Activated CD4-positive, alpha-beta T cell treated with anti-CD3 and anti-CD28 coated beads for 24 hours (primary cell): ENCODE measurements around the gene TNFSF13B.
"Not testable (repeated sequence)": the region's sequence is repeated elsewhere in the genome, so short reads cannot be mapped to it uniquely, and the experiment has no call there.

ENCODE experiments used
- DNase-seq, 2 donors: peaks; one replicate each; pipeline ENCODE4 v3.0.0-alpha.2; 2020; ENCODE audit warnings: low read depth in 2 of 2

TNFSF13B gene

DNA sequence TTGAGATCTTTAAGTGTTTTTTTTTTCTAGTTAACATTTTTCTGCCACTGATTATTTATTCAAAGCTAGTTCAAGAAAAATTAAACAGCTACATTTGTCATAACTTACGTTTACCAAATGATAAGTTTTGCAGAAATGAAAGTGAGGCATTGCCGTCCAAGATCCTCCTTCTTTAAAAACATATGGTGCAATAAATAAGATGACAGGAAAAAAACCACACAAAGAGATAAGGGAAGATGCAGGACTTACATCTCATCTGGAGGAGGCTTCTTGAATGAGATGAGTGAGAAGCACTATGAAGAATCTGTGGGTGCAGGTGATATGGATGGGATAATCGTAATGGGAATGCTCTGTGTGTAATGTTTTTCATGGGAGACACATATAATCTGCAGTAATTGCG lies 12.4 kb downstream of the TNFSF13B start:
- no peak for DNase-seq

DNA sequence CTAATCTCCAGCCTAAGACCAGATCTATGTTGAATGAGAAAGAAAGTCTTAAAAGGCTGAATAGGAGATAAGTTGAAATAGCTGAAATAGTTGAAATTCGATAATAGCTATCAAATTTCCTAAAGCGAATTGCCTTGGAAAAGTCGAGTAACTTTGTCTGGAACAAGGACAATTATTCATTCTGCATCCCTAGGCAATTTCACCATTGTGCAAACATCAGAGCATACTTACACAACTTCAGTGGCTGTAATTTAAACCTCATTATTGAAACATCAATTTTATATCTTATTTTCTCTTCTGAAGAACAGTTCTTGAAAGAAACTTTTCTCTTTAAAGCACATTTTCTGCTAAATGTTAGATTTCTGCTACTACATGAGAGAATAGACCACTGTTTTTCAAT lies 13.6 kb downstream of the TNFSF13B start:
- no peak for DNase-seq

DNA sequence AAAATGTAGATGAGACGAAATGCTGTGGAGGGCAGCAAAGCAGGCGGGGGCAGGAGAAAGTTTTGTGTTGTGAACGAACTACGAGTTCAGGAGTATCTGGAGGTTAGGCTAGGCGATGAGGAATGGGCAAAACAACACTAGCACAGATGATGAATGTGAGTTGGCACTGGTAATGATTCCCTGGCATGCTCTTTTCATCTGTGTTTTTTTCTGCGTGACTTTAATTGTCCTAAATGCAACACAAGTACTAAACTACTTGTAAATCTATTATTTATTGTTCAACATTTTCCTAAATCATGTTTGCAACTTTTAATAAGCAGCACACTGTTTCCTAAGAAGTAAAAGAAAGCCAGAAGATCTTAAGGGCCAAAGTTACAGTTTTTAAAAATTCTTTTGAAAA lies 19.2 kb downstream of the TNFSF13B start:
- DNase-seq = no peak

DNA sequence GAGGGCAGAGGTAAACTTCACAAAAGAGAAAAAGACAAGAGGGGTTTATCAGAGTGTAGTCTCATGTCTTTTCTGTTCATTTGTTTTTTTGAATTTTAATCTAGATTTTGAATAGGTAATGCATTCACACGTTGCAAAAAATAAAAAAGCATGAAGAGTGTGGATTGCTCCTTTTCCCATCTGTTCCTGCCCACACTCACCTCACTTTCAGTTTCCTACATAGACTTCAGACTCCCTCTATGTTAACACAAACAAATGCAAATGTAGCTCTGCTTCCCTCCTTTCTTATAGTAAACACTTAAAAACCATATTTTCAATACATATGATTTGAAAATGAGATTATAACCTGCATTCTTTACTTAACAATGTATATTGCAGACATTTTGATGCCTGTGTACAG lies 20.3 kb downstream of the TNFSF13B start:
- DNase-seq = no peak

DNA sequence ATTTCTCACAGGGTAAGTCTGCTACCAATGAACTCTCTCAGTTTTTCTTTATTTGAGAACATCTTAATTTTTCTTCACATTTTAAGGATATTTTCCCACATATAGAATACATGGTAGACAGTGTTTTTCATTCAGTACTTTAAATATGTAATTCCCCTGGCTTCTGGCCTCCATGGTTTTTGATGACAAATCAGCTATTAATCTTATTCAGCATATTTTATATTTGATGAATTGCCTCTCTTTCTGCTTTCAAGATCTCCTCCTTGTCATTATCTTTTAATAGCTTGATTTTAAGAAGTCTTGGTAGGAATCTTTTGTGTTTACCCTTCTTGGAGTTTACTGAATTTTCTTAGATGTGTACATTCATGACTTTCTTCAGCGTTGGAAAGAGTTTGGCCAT lies 27.6 kb downstream of the TNFSF13B start:
- DNase-seq = no peak

DNA sequence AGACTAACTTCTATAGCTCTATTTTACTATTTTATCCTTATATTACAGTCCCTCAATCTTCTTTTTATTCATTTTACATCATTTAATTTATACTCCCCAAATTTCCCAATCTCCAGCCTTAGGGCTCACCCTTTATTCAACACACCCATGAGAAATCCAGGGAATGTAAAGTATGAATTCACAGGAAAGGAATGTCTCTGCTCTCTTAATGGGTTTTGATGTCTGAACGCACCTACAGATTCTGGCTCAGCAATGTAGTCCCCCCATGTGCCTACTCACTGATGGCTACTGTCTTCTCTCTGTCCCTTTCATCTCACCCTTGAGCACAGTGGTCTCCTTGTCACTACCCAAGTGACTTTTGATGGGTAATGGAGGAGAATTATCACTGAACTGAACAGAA lies 32.8 kb downstream of the TNFSF13B start:
- DNase-seq = no peak

DNA sequence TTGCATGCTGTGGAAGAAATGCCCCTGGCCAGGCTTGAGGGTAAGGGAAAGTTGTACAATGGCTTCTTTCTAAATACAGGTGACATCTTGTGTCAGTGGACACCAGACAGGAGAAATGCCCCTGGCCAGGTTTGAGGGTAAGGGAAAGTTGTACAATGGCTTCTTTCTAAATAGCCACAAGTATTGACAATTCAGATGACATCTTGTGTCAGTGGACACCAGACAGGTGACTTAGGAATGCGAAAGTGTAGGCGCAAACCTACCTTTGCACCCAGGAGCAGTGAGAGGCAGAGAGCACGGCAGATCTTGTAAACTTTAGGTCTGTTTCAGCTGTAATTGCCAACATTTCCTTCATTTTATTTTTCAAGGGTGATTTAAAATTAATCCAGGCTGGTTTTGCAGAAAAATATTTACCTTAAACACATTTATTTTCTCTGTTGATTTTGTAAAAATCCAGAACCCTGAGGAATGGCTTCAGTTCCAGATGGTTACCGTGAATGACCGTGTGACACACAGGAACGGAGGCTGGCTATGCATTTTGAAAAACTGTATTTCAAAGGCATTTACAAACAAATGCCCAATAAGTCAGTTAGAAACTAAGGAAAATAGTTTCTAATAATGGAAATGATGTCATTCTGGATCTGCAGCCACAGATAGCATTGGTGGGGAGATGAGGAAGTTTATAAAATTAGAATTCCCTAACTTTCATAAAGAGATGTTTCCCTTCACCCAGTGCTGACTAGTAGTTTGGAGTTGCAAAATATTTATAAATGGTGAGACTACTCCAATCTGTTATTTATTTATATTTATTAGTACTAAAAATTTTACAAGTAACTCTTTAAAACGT lies 34.9 kb downstream of the TNFSF13B start:
- no peak for DNase-seq

DNA sequence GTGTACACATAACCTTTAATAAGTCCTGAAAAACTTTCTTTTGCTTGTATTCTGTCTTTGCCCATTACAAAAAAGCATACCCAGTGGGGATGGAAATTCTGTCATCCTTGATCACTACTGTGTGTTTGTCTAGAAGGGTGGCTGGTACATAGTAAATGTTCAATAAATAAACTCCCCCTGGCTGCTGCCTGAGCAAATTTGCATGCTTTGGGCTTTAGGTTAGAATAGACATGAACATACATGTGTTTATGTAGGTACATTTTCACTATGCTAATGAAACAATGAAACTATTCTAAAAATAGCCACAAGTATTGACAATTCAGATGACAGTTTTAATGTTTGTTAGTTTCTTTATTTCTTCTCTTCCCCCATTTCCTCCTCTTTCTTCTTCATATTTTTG lies 36.1 kb downstream of the TNFSF13B start:
- no peak for DNase-seq

DNA sequence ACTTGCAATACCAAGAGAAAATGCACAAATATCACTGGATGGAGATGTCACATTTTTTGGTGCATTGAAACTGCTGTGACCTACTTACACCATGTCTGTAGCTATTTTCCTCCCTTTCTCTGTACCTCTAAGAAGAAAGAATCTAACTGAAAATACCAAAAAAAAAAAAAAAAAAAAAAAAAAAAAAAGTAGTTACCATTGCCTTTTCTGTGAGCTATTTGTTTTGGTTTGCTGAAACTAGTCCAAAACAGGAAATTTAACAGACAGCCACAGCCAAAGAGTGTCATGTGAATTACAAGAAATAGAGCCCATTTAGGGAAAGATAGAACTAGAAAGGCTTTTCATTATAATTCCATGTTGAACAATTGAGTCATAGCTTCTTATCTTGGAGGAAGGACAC lies 37.3 kb downstream of the TNFSF13B start:
- no peak for DNase-seq

DNA sequence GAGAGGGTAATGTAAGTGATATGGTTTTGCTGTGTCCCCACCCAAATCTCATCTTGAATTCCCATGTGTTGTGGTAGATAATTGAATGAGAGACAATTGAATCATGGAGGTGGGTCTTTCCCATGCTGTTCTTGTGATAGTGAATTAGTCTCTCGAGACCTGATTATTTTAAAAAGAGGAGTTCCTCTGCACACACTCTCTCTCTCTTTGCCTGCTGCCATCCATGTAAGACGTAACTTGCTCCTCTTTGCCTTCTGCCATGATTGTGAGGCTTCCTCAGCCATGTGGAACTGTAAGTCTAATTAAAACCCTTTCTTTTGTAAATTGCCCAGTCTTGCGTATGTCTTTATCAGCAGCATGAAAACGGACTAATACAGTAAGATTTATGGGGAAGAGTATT lies 42.1 kb downstream of the TNFSF13B start:
- not testable (repeated sequence) for DNase-seq

DNA sequence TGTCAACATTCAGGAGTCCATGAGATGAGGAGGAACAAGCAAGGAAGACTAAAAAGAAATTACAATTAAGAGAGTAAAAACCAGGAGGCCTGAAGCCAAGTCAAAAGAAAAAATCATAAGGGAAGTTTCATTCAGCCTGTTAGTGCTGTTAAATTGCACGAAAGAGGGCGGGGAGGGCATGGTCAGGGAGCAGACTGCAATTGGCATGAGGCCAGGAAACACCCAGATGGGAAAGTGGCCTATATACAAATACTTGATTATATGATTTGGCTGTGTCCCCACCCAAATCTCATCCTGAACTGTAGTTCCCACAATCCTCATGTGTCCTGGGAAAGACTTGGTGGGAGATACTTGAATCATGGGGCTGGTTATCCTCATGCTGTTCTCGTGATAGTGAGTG lies 43.9 kb downstream of the TNFSF13B start:
- no peak for DNase-seq

DNA sequence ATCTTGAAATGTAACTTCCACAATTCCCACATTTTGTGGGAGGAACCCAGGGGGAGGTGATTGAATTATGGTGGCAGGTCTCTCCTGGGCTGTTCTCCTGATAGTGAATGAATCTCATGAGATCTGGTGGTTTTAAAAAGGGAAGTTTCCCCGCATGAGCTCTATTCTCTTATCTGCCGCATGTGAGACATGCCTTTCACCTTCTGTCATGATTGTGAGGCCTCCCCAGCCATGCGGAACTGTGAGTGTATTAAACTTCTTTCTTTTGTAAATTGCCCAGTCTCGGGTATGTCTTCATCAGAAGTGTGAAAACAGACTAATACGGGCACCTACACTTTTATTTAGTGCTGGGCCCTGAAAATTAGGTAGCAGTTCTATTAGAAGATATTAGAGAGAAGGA lies 45.8 kb downstream of the TNFSF13B start:
- DNase-seq = no peak

DNA sequence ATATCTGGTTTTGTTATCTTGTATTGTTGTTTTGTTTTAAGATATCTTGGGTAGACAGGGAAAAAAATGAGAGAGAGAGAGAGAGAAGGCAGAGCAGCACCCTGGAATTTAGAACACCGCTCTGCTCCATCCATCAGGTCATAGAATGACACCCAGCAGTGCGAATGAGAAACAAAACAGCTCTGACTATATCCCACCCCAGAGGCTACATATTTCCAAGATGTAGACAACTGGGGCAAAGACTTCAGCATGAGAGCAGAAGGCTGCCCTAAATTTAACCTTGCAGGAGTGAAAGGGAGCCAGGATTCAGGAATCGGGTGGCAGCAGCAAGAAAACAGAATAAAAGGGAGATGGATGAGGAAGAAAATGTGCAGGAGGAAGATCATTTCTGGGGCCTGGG lies 46.5 kb downstream of the TNFSF13B start:
- no peak for DNase-seq

DNA sequence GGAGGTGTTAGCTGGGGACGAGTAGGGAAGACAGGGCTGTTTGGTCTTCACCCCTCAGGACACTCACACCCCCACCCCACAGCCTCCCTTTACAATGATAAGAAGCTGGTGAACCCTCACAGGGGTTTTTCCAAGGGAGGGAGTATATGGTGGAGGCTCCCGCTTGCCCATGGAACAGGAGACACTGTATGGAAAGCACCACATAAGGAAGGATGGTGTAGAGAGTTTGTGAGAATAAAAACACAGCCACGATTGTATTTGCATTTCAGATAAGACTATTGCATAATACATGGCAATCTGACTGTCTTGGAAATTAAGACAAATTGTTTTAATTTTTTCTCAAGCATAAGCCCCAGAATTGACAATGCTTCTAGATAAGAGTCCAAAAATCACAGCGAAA lies 46.9 kb downstream of the TNFSF13B start:
- no peak for DNase-seq

DNA sequence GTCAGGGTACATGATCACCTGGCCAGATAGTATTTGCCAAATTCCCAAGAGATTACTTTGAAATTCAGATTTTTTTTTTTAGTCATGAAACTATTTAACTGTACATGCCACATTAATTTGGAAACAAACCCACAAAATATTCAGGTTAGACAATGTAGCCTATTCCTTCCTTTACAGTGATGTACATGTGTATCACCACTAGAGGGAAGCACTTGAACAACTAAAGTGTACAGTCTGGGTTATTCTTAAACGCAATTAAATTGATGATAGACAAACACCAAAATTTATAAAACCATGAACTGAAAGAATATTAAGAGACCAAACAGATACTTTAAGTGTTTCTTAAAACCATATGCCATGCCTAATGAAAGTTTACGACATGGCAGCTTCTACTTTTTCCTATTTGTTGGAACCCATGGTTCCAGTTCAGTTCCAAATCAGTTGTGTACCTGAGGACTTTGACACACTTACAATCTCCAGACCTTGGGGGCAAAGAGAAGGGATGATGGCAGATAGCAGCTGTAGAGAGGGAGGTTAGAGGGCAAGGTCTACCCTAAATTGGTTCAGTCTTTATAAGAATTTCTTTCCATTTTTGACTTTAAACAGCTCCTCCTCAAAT lies 52.8 kb downstream of the TNFSF13B start:
- no peak for DNase-seq

DNA sequence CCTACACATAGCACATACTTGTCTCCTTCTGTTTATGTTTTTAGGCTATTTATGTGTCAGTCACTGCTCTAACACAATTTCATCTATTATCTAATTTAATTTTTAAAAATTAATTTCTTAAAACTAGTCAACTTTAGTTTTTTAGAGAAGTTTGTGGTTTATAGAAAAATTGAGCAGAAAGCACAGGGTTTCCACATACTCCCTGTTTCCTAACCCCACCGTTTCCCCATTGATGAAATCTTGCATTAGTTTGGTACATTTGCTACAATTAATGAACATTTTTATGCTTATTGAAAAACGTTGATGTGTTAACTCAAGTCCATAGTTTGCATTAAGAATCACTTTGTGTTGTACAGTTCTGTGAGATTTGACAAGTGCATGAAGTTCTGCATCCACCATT lies 53.5 kb downstream of the TNFSF13B start:
- no peak for DNase-seq

DNA sequence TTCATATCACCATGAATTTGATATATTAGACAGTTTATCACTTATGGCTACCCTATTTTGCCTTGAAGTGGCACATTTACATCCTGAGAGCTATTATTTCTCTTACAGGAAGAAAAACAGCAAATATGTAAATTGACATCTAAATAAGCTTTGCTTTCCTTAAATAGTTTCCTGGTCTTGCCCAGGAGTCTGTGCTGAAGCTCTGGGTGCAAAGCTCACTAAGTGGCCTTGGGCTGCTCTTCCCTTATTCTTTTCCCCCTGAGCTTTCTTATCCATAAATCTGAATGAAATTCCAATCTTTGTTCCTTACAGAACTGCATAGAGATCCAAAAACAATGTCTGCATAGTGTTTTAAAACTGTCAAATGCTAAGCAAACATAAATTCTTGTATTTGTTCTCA lies 56.3 kb downstream of the TNFSF13B start:
- no peak for DNase-seq

DNA sequence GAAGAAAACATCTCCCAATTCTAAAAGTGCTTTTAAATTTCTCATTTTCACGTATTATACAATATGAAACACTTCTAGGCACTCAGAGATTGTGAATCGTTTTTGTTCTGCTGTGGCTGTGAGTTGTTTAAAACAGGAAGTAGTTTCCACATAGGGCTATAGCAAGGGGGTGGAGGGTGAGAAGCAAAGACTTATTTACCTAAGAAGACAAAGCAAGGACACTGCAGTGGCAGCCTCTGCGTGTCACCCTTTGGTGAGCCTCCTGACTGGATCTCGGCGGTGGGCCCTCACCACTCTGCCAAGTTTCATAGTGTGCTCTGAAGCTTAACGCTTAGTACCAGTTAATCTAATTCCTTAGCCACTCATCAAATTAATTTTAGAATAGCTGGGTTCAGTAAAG lies 56.8 kb downstream of the TNFSF13B start:
- DNase-seq = no peak

DNA sequence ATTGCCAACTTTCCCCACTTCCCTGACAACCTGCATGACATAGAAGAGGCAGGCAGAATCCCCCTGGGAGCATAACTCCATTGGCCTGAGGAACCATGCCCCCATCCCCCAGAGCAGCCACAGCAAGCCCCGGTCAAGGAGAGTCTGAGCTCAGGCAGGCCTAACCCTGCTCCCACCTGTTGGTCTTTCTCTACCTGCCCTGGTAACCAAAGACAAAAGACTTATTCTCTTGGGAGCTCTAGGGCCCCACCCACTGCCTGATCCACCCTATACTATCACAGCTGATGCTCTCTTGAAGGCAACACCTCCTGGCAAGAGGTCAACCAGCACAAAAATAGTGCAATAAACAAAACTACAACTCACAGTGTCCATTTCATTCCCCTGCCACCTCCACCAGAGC lies 59.3 kb downstream of the TNFSF13B start:
- no peak for DNase-seq

DNA sequence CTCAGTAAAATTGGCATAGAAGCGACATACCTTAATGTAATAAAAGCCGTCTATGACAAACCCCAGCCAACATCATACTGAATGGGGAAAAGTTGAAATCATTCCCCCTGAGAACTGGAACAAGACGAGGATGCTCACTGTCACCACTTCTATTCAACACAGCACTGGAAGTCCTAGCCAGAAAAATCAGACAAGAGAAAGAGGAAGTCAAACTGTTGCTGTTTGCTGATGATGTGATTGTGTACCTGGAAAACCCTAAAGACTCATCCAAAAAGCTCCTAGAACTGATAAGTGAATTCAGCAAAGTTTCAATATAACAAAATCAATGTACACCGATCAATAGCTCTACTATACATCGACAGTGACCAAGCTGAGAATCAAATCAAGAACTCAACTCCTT lies 63.3 kb downstream of the TNFSF13B start:
- no peak for DNase-seq

DNA sequence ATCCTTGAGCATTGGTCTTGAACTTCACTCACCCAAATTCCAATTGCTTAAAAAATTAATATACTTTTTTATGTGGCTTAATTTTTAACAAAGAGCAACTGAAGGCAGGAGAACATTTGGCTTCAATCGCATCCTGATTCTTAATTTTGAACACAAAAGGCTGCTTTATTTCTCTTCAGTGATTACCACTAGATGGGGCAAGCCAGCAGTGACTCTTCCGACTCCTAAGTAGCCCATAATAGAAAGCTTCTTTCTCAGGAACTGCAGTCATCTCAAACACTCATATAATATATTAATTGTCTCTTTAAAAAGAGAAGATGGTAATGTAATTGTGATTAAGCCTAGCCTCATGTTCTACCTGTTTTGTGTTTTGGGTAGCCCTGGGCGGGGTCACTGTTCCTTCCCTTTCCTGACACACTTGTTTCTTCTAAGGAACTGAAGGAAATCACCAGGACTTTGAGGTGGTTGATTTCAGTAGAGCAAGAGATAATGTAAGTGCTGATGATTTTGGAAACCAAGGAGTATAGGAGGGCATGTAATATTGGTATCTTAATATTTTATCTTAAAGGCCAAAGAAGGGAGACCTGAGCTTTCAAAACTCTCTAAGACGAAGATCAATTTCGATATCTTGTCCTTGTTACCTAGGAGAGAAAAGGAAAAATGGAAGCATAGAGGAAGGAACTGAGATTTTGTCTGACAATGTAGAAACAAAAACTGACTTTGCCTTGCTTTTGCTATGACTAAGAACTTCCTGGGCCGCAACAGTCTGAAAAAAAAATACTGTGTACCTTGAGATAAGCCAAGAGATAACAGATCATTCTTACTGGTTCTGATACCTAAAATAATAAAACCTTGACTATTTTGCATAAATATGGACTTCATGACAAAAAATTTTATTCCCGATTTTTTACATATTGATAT lies 73.1 kb downstream of the TNFSF13B start:
- DNase-seq = no peak

DNA sequence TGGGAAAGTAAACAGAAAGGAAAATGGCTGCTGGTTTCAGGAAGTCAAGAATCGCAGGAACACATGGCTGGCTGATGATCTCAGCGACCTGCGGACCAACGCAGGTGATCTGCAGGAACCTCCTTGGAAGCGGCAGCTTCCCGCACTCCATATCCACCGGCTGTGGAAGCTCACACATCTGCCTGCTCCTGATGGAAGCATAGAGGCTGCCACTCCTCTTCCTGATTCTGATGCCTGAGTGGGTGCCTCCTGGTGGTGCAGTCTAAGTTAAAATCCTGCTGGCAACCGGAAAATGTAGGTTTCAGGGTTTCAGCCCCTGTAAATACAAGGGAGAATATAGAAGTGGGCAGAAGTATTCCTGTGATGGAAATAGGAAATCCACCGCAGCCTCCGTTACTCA lies 75.5 kb downstream of the TNFSF13B start:
- no peak for DNase-seq

DNA sequence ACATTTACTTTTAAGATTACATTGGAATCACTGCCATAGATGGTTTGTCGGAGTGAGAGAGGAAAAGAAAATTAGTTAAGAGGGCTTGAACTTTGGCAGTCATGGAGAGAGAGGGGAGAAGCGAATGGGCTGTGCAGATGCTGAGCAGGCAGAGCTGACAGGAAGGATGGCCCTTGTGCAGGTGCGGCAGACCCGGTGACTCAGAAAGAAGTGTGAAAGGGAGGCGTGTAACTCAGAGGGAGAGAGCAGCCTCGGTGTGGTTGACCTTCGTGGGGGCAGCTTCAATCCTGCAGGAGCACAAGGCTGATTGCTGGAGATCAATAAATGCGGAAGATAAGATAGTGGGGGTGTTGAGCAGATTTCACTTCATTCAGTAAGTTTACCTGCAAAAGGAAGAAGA lies 76.9 kb downstream of the TNFSF13B start:
- DNase-seq = no peak
